Vagina (tissue), 2 donors: ENCODE results near the gene LY86.

Experiments used
- POLR2AphosphoS5 ChIP-seq, 2 donors: sonication (generic); formaldehyde crosslinking; IDR thresholded peaks; one replicate each; pipeline ENCODE4 v1.9.0; 2017; ENCODE audit warnings: antibody characterized with exemption in 2 of 2, mild to moderate bottlenecking in 2 of 2, low read depth in 1 of 2; ENCODE audit not compliant: insufficient read depth in 1 of 2
- TF ChIP-seq, protein P1 (sequence below), 3 experiments: fragments of 450-650 bp in 2 of 3; fragments of 200-600 bp in 1 of 3; sonication (generic) in 1 of 3; IDR thresholded peaks; one replicate each; pipeline ENCODE4 v1.5.1; 2017 to 2019; ENCODE audit warnings: antibody characterized with exemption in 3 of 3, mild to moderate bottlenecking in 2 of 3, moderate library complexity in 2 of 3

DNA sequence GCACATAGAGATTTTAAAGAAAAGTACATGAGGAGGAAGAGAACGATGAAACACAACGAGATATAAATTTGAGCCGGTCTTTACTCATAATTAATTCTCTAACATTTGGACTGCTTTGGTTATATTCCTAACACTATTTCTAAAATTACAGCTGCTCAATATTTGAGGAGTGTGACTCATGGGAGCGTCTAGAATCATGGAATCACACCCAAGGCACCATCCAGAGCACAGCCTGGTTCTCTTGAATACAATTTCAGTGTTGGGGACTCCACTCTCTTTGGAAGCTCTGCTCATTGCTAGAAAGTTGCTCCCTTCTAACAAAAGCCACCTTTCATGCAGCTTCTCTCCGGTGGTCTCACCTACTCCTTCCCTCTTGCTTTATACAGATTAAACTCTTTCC, 64.4 kb downstream of the LY86 start:
- no peak for TF ChIP-seq POLR2AphosphoS5 (IDR thresholded peaks at IDR 0.05; ENCODE audit: insufficient read depth in 1 of 2, low read depth in 1 of 2)
- TF ChIP-seq, protein P1, sequence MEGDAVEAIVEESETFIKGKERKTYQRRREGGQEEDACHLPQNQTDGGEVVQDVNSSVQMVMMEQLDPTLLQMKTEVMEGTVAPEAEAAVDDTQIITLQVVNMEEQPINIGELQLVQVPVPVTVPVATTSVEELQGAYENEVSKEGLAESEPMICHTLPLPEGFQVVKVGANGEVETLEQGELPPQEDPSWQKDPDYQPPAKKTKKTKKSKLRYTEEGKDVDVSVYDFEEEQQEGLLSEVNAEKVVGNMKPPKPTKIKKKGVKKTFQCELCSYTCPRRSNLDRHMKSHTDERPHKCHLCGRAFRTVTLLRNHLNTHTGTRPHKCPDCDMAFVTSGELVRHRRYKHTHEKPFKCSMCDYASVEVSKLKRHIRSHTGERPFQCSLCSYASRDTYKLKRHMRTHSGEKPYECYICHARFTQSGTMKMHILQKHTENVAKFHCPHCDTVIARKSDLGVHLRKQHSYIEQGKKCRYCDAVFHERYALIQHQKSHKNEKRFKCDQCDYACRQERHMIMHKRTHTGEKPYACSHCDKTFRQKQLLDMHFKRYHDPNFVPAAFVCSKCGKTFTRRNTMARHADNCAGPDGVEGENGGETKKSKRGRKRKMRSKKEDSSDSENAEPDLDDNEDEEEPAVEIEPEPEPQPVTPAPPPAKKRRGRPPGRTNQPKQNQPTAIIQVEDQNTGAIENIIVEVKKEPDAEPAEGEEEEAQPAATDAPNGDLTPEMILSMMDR (IDR thresholded peaks at IDR 0.05): no peak
